GM23248 (cell line): Measurements from ENCODE around the gene MAMDC2.

Experiments used
- EZH2 ChIP-seq: fragments of 200-600 bp; sonication (generic); IDR thresholded peaks from 2 replicates; pipeline ENCODE4 v1.6.1; 2018; ENCODE audit warnings: antibody characterized with exemption, mild to moderate bottlenecking; ENCODE audit not compliant: insufficient read depth, poor library complexity, severe bottlenecking
- EZH2phosphoT487 ChIP-seq: fragments of 200-600 bp; sonication (generic); IDR thresholded peaks from 2 replicates; pipeline ENCODE4 v1.6.1; 2018; ENCODE audit warnings: antibody characterized with exemption, moderate library complexity, mild to moderate bottlenecking, low read depth; ENCODE audit not compliant: insufficient read depth

DNA sequence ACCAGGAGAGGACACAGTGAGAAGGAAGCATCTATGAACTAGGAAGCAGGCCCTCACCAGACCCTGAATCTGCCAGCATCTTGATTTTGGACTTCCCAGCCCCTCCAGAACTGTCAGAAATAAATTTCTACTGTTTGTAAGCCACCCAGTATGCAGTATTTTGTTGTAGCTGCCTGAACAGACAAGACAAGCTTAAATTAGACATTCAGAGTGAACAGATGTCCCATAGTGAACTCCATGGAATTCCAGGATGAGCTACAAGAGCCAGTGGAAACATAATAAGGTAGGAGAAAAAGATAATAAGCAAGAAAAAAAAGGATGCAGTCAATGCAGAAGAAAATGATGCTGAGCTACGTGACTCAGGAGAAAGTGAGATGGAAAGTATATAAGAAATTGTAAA is 47.8 kb upstream of the MAMDC2 start:
- TF ChIP-seq EZH2 (no peak), EZH2phosphoT487 (no peak)
